DOHH2 (cell line): ENCODE results near the gene SESTD1.

Source experiments
- EZH2phosphoT487 ChIP-seq: fragments of 200-600 bp; sonication (generic); IDR thresholded peaks from 2 replicates; pipeline ENCODE4 v1.6.1; 2017; ENCODE audit warnings: borderline replicate concordance, mild to moderate bottlenecking, antibody characterized with exemption, low read length, moderate library complexity, mixed read lengths
- TF ChIP-seq, protein P1 (sequence below): fragments of 200-600 bp; sonication (generic); IDR thresholded peaks from one replicate; pipeline ENCODE4 v1.5.1; 2014; ENCODE audit warnings: antibody characterized with exemption, mild to moderate bottlenecking, low read depth, low read length; ENCODE audit not compliant: poor library complexity, severe bottlenecking

DNA sequence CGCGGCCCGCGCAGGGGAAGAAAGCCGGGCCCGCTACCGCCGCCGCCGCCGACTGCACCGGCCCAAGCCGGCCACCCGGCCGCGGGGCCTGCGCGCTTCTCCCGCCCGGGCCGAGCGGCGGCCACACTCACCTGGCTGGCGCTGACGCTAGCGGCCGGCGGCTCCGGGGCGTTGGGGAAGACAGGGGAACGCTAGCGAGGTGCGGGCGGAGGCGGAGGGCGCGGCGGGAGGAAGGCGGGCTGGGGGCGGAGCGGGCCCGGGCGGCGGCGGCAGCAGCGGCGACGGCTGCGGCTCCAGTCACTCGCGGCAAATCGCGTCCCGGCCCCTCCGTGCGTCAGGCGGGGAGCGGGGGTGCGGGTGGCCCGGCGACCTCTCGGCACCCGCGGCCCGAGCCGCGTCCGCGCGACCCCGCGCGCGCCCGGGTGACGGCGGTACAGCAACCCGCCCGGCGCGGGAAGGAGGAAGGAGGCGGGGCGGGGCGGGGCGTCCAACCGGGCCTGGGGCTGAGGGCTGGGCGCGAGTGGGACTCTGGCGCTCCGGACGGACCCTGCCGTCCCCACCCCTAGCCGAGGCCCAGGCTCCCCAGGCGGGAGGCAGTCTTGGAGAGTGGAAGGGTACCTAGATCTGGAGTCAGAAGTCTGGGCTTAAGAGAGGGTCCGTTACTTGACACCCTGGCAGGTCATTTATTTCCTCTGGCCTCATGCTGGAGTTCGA is at the start of gene SESTD1:
- TF ChIP-seq, protein P1, sequence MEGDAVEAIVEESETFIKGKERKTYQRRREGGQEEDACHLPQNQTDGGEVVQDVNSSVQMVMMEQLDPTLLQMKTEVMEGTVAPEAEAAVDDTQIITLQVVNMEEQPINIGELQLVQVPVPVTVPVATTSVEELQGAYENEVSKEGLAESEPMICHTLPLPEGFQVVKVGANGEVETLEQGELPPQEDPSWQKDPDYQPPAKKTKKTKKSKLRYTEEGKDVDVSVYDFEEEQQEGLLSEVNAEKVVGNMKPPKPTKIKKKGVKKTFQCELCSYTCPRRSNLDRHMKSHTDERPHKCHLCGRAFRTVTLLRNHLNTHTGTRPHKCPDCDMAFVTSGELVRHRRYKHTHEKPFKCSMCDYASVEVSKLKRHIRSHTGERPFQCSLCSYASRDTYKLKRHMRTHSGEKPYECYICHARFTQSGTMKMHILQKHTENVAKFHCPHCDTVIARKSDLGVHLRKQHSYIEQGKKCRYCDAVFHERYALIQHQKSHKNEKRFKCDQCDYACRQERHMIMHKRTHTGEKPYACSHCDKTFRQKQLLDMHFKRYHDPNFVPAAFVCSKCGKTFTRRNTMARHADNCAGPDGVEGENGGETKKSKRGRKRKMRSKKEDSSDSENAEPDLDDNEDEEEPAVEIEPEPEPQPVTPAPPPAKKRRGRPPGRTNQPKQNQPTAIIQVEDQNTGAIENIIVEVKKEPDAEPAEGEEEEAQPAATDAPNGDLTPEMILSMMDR = no peak
- TF ChIP-seq EZH2phosphoT487 = no peak
